BJ (cell line): ENCODE data around the gene C12orf43. TPM values are rescaled to one million over a fixed set of nuclear protein-coding genes. Genes with fewer than 3 reads are reported as not detected.

ENCODE experiments used
- polyA plus RNA-seq: library from polyadenylated mRNA; depleted of rRNA; stranded (reverse); fragments of >200 nt; gene quantifications from 2 replicates; pipeline ENCODE4 v1.2.3, GENCODE V29; 2011; rRNA removed

C12orf43 gene
- polyA plus RNA-seq, 1 experiment, result 14.0 TPM

Other genes with a start within 250 kb of the C12orf43 start
- gene SPPL3, start 112.1 kb downstream of the C12orf43 start, polyA plus RNA-seq, result 13.2 and 17.5 TPM in 2 replicates
- gene HNF1A, start 37.9 kb downstream of the C12orf43 start, polyA plus RNA-seq, result not detected in 2 replicates
- gene OASL, start 22.8 kb upstream of the C12orf43 start, polyA plus RNA-seq, result 0.49 and 0.67 TPM in 2 replicates
- 0.13 and 0.20 TPM in 2 replicates for gene P2RX7, start 116.4 kb upstream of the C12orf43 start, polyA plus RNA-seq
- 22.9 and 25.8 TPM in 2 replicates for gene P2RX4, start 193.6 kb upstream of the C12orf43 start, polyA plus RNA-seq